GM19193 (cell line): ENCODE measurements around the gene RNLS.

Experiments
- POLR2A ChIP-seq: IDR thresholded peaks from 4 replicates; pipeline ENCODE4 v1.6.1; 2011; ENCODE audit not compliant: insufficient read depth, insufficient read length; ENCODE audit errors: extremely low read depth

The RNLS gene

GRCh38 chr10:88534072-88534665 is 48.9 kb downstream of the RNLS start:
- no peak for TF ChIP-seq POLR2A

GRCh38 chr10:88531392-88532052 is 51.6 kb downstream of the RNLS start:
- no peak for TF ChIP-seq POLR2A

GRCh38 chr10:88530629-88531391 is 52.3 kb downstream of the RNLS start:
- TF ChIP-seq POLR2A: no peak

- no peak for TF ChIP-seq POLR2A
Measured at GRCh38 chr10:88530093-88530492, 53.0 kb downstream of the RNLS start.

- TF ChIP-seq POLR2A: no peak
Measured at GRCh38 chr10:88528806-88529570, 54.1 kb downstream of the RNLS start.

- TF ChIP-seq POLR2A: no peak
Measured at GRCh38 chr10:88528201-88528600, 54.9 kb downstream of the RNLS start.

- no peak for TF ChIP-seq POLR2A
Measured at GRCh38 chr10:88527245-88527644, 55.9 kb downstream of the RNLS start.

- TF ChIP-seq POLR2A: no peak
Measured at GRCh38 chr10:88526501-88527105, 56.5 kb downstream of the RNLS start.

GRCh38 chr10:88525371-88526069 is 57.6 kb downstream of the RNLS start:
- TF ChIP-seq POLR2A: no peak

GRCh38 chr10:88523739-88524400 is 59.2 kb downstream of the RNLS start:
- no peak for TF ChIP-seq POLR2A

- TF ChIP-seq POLR2A: no peak
Measured at GRCh38 chr10:88522715-88523114, 60.4 kb downstream of the RNLS start.

- no peak for TF ChIP-seq POLR2A
Measured at GRCh38 chr10:88521791-88522190, 61.3 kb downstream of the RNLS start.

GRCh38 chr10:88515235-88515634 is 67.9 kb downstream of the RNLS start:
- TF ChIP-seq POLR2A: no peak

- no peak for TF ChIP-seq POLR2A
Measured at GRCh38 chr10:88512599-88512998, 70.5 kb downstream of the RNLS start.
